IMR-90 (cell line): ENCODE results near the gene C9orf78. TPM values are rescaled to one million over a fixed set of nuclear protein-coding genes. Genes with fewer than 3 reads are reported as not detected.

ENCODE experiments used
- ATAC-seq: fragments of 200-7000 bp; cut with Tn5 transposase; 2 replicates; pipeline ENCODE4 v1.9.1; 2020; ENCODE audit warnings: low read depth, mild to moderate bottlenecking, moderate library complexity
- BruUV-seq: library from RNA; stranded (reverse); fragments of 400-500 nt; replicated peaks from 2 replicates; lab custom pipeline; 2021; lab: Mats Ljungman, UMichigan
- CTCF ChIA-PET: fragments of 300-600 bp; formaldehyde crosslinking; extraction: SDS; loops from one replicate; lab custom pipeline; 2021; ENCODE audit warnings: antibody characterized with exemption; lab: Yijun Ruan, JAX
- POLR2A ChIA-PET: fragments of 300-600 bp; sonication (Branson Sonifier 250); formaldehyde crosslinking; loops from one replicate; lab custom pipeline; 2022; ENCODE audit warnings: antibody characterized with exemption; ENCODE audit not compliant: unreplicated experiment; lab: Charles Lee
- DNase-seq: peaks from one replicate; pipeline ENCODE4 v3.0.0; 2013
- H2AFZ ChIP-seq: replicated peaks from 2 replicates; pipeline ENCODE3; 2013; ENCODE audit warnings: low read length, mild to moderate bottlenecking; ENCODE audit not compliant: poor library complexity
- H2AK5ac ChIP-seq: 2 replicates; pipeline ENCODE4 v1.6.1; 2013; ENCODE audit warnings: low read depth, low read length, inconsistent platforms
- H2AK9ac ChIP-seq: replicated peaks from 2 replicates; pipeline ENCODE3; 2013; ENCODE audit warnings: mild to moderate bottlenecking, low read depth, low read length, moderate library complexity; ENCODE audit not compliant: poor library complexity
- H2BK120ac ChIP-seq: 2 replicates; pipeline ENCODE4 v1.6.1; 2013; ENCODE audit warnings: low read depth, low read length, inconsistent platforms
- H2BK15ac ChIP-seq: 3 replicates; pipeline ENCODE4 v1.6.1; 2013; ENCODE audit warnings: low read depth, low read length, inconsistent platforms
- H2BK20ac ChIP-seq: 2 replicates; pipeline ENCODE4 v1.6.1; 2013; ENCODE audit warnings: low read depth, mild to moderate bottlenecking, inconsistent platforms, low read length, moderate library complexity
- H2BK5ac ChIP-seq: 2 replicates; pipeline ENCODE4 v1.6.1; 2013; ENCODE audit warnings: mild to moderate bottlenecking, low read depth, low read length, inconsistent platforms; ENCODE audit not compliant: poor library complexity, severe bottlenecking
- H3K14ac ChIP-seq: replicated peaks from 2 replicates; pipeline ENCODE4 v1.6.1; 2013; ENCODE audit warnings: low read depth, low read length, inconsistent platforms
- H3K18ac ChIP-seq: 2 replicates; pipeline ENCODE4 v1.6.1; 2013; ENCODE audit warnings: low read depth, low read length, control low read depth
- H3K23ac ChIP-seq: 2 replicates; pipeline ENCODE4 v1.6.1; 2013; ENCODE audit warnings: low read depth, low read length, inconsistent platforms
- H3K27ac ChIP-seq: 2 replicates; pipeline ENCODE4 v1.5.1; 2013; ENCODE audit warnings: mild to moderate bottlenecking, control low read depth, low read length; ENCODE audit not compliant: insufficient read depth
- H3K27me3 ChIP-seq: 2 replicates; pipeline ENCODE4 v1.6.1; 2013; ENCODE audit warnings: low read length; ENCODE audit not compliant: control insufficient read depth, insufficient read depth
- H3K36me3 ChIP-seq: 2 replicates; pipeline ENCODE4 v1.6.1; 2013; ENCODE audit warnings: low read length, mixed read lengths; ENCODE audit not compliant: control insufficient read depth, insufficient read depth
- H3K4ac ChIP-seq: 2 replicates; pipeline ENCODE4 v1.6.1; 2013; ENCODE audit warnings: low read depth, low read length, inconsistent platforms
- H3K4me1 ChIP-seq: 2 replicates; pipeline ENCODE4 v1.6.1; 2013; ENCODE audit warnings: low read length, mixed read lengths; ENCODE audit not compliant: control insufficient read depth, insufficient read depth
- H3K4me2 ChIP-seq: 2 replicates; pipeline ENCODE4 v1.6.1; 2013; ENCODE audit warnings: low read depth, mild to moderate bottlenecking, control low read depth, low read length, moderate library complexity
- H3K4me3 ChIP-seq: 2 replicates; pipeline ENCODE4 v1.5.1; 2013; ENCODE audit warnings: low read depth, mild to moderate bottlenecking, control low read depth, low read length, moderate library complexity; ENCODE audit not compliant: insufficient read depth
- H3K56ac ChIP-seq: 2 replicates; pipeline ENCODE4 v1.6.1; 2013; ENCODE audit warnings: low read length, inconsistent platforms; ENCODE audit not compliant: insufficient read depth; ENCODE audit errors: extremely low read depth
- H3K79me1 ChIP-seq, 2 experiments: 2 replicates each; pipeline ENCODE4 v1.6.1; 2013; ENCODE audit warnings: low read length in 2 of 2, inconsistent platforms in 1 of 2, low read depth in 1 of 2
- H3K9ac ChIP-seq: 2 replicates; pipeline ENCODE4 v1.6.1; 2013; ENCODE audit warnings: low read depth, low read length, control low read depth
- H3K9me1 ChIP-seq: 2 replicates; pipeline ENCODE4 v1.6.1; 2013; ENCODE audit warnings: low read length, inconsistent platforms; ENCODE audit not compliant: insufficient read depth
- H3K9me3 ChIP-seq: 2 replicates; pipeline ENCODE4 v1.6.1; 2013; ENCODE audit warnings: low read length; ENCODE audit not compliant: control insufficient read depth, insufficient read depth
- H4K20me1 ChIP-seq: 2 replicates; pipeline ENCODE4 v1.6.1; 2013; ENCODE audit warnings: low read length, inconsistent platforms; ENCODE audit not compliant: insufficient read depth
- H4K5ac ChIP-seq: 2 replicates; pipeline ENCODE4 v1.6.1; 2013; ENCODE audit warnings: mild to moderate bottlenecking, low read depth, low read length, control low read depth
- H4K8ac ChIP-seq, 2 experiments: 2 replicates each; pipeline ENCODE4 v1.6.1; 2013; ENCODE audit warnings: low read depth in 2 of 2, low read length in 2 of 2, control low read depth in 1 of 2, inconsistent platforms in 1 of 2
- H4K91ac ChIP-seq: 2 replicates; pipeline ENCODE4 v1.6.1; 2013; ENCODE audit warnings: low read depth, low read length, inconsistent platforms; ENCODE audit not compliant: insufficient read depth
- BHLHE40 ChIP-seq: fragments of 150-350 bp; IDR thresholded peaks from 2 replicates; pipeline ENCODE4 v1.6.1; 2016; ENCODE audit warnings: mild to moderate bottlenecking, low read depth, low read length
- CEBPB ChIP-seq: IDR thresholded peaks from 2 replicates; pipeline ENCODE4 v1.6.1; 2012; ENCODE audit warnings: low read depth, low read length, improper control_type of control experiment
- CHD1 ChIP-seq: IDR thresholded peaks from 2 replicates; pipeline ENCODE4 v1.6.1; 2012; ENCODE audit warnings: low read depth, low read length, improper control_type of control experiment
- ELK1 ChIP-seq: fragments of 150-350 bp; IDR thresholded peaks from 2 replicates; pipeline ENCODE4 v1.6.1; 2016; ENCODE audit warnings: low read depth, mild to moderate bottlenecking, low read length, moderate library complexity, borderline replicate concordance
- FOS ChIP-seq: fragments of 150-350 bp; IDR thresholded peaks from 2 replicates; pipeline ENCODE4 v1.6.1; 2016; ENCODE audit warnings: low read depth, low read length
- MAFK ChIP-seq: IDR thresholded peaks from 2 replicates; pipeline ENCODE4 v1.6.1; 2012; ENCODE audit warnings: low read depth, low read length, improper control_type of control experiment
- MAZ ChIP-seq: IDR thresholded peaks from 2 replicates; pipeline ENCODE4 v1.6.1; 2012; ENCODE audit warnings: low read depth, mild to moderate bottlenecking, low read length, improper control_type of control experiment, moderate library complexity, borderline replicate concordance
- MXI1 ChIP-seq: IDR thresholded peaks from 2 replicates; pipeline ENCODE4 v1.6.1; 2012; ENCODE audit warnings: low read depth, mild to moderate bottlenecking, low read length, moderate library complexity, borderline replicate concordance
- NFE2L2 ChIP-seq: fragments of 150-350 bp; IDR thresholded peaks from 2 replicates; pipeline ENCODE4 v1.6.1; 2016; ENCODE audit warnings: low read depth, mild to moderate bottlenecking, low read length
- POLR2A ChIP-seq: IDR thresholded peaks from 2 replicates; pipeline ENCODE4 v1.6.1; 2012; ENCODE audit warnings: mild to moderate bottlenecking, low read depth, low read length
- RAD21 ChIP-seq: IDR thresholded peaks from 2 replicates; pipeline ENCODE4 v1.6.1; 2012; ENCODE audit warnings: low read length, improper control_type of control experiment
- RCOR1 ChIP-seq: IDR thresholded peaks from 2 replicates; pipeline ENCODE4 v1.6.1; 2012; ENCODE audit warnings: mild to moderate bottlenecking, low read length, improper control_type of control experiment; ENCODE audit not compliant: insufficient replicate concordance
- RFX5 ChIP-seq: IDR thresholded peaks from 2 replicates; pipeline ENCODE4 v1.8.0; 2012; ENCODE audit warnings: low read depth, mild to moderate bottlenecking, low read length, moderate library complexity
- SMC3 ChIP-seq: fragments of 150-350 bp; IDR thresholded peaks from 2 replicates; pipeline ENCODE4 v1.6.1; 2016; ENCODE audit warnings: low read depth, mild to moderate bottlenecking, antibody characterized with exemption, low read length, moderate library complexity
- WGBS, 2 experiments: methylation state at CpG; one replicate each; pipeline versions ENCODE4 v1.1.5 to v1.1.7; 2013; ENCODE audit warnings: missing lambda C conversion rate in 2 of 2; ENCODE audit not compliant: insufficient read length in 1 of 2; ENCODE audit errors: extremely low coverage in 2 of 2; 5-methylcytosine and 5-hydroxymethylcytosine counted together
- dilution Hi-C: fragments of 300-500 bp; cut with HindIII; formaldehyde crosslinking; loops from one replicate; pipeline ENCODE4 v1.14.3; 2018; ENCODE audit warnings: low sequenced_read_pairs; ENCODE audit not compliant: unreplicated experiment
- in situ Hi-C: fragments of 300-500 bp; cut with MboI; formaldehyde crosslinking; loops from 3 replicates; pipeline ENCODE4 v1.14.3; 2019; ENCODE audit warnings: low sequenced_read_pairs, inconsistent platforms, mixed read lengths
- intact Hi-C: fragments of 100-400 bp; cut with micrococcal nuclease; formaldehyde crosslinking; loops from 2 replicates; pipeline ENCODE4 v1.10.0; 2022
- polyA plus RNA-seq, 3 experiments: library from polyadenylated mRNA; depleted of rRNA; stranded (reverse); fragments of >200 nt; gene quantifications; 2 replicates each; pipeline ENCODE4 v1.2.3, GENCODE V29; 2012; ENCODE audit warnings: low replicate concordance in 1 of 3
- total RNA-seq: library from RNA; depleted of rRNA; stranded (reverse); fragments of >200 nt; gene quantifications from 2 replicates; pipeline ENCODE4 v1.2.3, GENCODE V29; 2012
- TF ChIP-seq, protein P1 (sequence below): conservative IDR thresholded peaks from 2 replicates; pipeline ENCODE4 v1.5.1; 2012; ENCODE audit warnings: mild to moderate bottlenecking, low read depth, low read length, improper control_type of control experiment
- TF ChIP-seq, protein P2 (sequence below): fragments of 150-350 bp; IDR thresholded peaks from 2 replicates; pipeline ENCODE4 v1.6.1; 2017; ENCODE audit warnings: mild to moderate bottlenecking, antibody characterized with exemption, low read length, low read depth

The C9orf78 gene
- total and polyA plus RNA-seq, 2 of the 4 experiments (the other 2 are of a cell fraction), result 29.8 to 46.0 TPM

GRCh38 chr9:129851821-129852220 is 16.7 kb upstream of the C9orf78 start:
- H2AK5ac ChIP-seq, result no peak overlapping the region
- H3K23ac ChIP-seq, result no peak overlapping the region
- no peak for ATAC-seq
- H4K91ac ChIP-seq, result no peak overlapping the region
- H2BK120ac ChIP-seq, result no peak overlapping the region
- TF ChIP-seq CEBPB (no peak), RAD21 (no peak), MXI1 (no peak), SMC3 (no peak), ELK1 (no peak), RCOR1 (no peak), BHLHE40 (no peak), CHD1 (no peak), MAFK (no peak), POLR2A (no peak), NFE2L2 (no peak), FOS (no peak), RFX5 (no peak), MAZ (no peak)
- TF ChIP-seq, protein P1, sequence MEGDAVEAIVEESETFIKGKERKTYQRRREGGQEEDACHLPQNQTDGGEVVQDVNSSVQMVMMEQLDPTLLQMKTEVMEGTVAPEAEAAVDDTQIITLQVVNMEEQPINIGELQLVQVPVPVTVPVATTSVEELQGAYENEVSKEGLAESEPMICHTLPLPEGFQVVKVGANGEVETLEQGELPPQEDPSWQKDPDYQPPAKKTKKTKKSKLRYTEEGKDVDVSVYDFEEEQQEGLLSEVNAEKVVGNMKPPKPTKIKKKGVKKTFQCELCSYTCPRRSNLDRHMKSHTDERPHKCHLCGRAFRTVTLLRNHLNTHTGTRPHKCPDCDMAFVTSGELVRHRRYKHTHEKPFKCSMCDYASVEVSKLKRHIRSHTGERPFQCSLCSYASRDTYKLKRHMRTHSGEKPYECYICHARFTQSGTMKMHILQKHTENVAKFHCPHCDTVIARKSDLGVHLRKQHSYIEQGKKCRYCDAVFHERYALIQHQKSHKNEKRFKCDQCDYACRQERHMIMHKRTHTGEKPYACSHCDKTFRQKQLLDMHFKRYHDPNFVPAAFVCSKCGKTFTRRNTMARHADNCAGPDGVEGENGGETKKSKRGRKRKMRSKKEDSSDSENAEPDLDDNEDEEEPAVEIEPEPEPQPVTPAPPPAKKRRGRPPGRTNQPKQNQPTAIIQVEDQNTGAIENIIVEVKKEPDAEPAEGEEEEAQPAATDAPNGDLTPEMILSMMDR, result no peak
- TF ChIP-seq, protein P2, sequence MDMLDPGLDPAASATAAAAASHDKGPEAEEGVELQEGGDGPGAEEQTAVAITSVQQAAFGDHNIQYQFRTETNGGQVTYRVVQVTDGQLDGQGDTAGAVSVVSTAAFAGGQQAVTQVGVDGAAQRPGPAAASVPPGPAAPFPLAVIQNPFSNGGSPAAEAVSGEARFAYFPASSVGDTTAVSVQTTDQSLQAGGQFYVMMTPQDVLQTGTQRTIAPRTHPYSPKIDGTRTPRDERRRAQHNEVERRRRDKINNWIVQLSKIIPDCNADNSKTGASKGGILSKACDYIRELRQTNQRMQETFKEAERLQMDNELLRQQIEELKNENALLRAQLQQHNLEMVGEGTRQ, result no peak
- no peak overlapping the region for H2BK20ac ChIP-seq
- H3K9me3 ChIP-seq, result no peaks in the 10 kb centered on the region
- no peak overlapping the region for H3K27ac ChIP-seq
- H4K5ac ChIP-seq, result no peak overlapping the region
- CTCF ChIA-PET, result no interaction called here
- dilution Hi-C loops, result no loop called here
- in situ Hi-C loops, result no loop called here
- H3K4ac ChIP-seq, result no peak overlapping the region
- no peak overlapping the region for H2AK9ac ChIP-seq
- H3K56ac ChIP-seq, result no peak overlapping the region
- H3K9ac ChIP-seq, result no peak overlapping the region
- 64% methylated on average over 4 of the region's 5 CpGs; no CpG with 5 or more reads in 1 of the 2 experiments for WGBS, 2 experiments
- peaks cover 4% of the 10 kb centered on the region; the same call in 1 of the 2 replicates for H4K20me1 ChIP-seq
- peaks cover 3% of the 10 kb centered on the region; the same call in 1 of the 2 replicates for H3K9me1 ChIP-seq
- H2BK5ac ChIP-seq, result no peak overlapping the region
- no peak overlapping the region for H3K18ac ChIP-seq
- H3K36me3 ChIP-seq, result peaks cover 35% of the 10 kb centered on the region
- no peak overlapping the region for H3K4me3 ChIP-seq
- no peaks in the 10 kb centered on the region for H3K27me3 ChIP-seq
- H4K8ac ChIP-seq, result no peak overlapping the region
- BruUV-seq, result no TSS peak
- intact Hi-C loops, result no loop called here
- no peak overlapping the region for H2BK15ac ChIP-seq
- H2AFZ ChIP-seq, result no peak overlapping the region
- no peak for DNase-seq
- no peak overlapping the region for H3K14ac ChIP-seq
- 0 out of 4 replicates have a peak, but pooled peaks cover 0 to 3% of the 10 kb centered on the region in 2 experiments for H3K79me1 ChIP-seq
- H3K4me2 ChIP-seq, result no peak overlapping the region
- POLR2A ChIA-PET, result no interaction called here
- no peaks in the 10 kb centered on the region for H3K4me1 ChIP-seq
